AG04450 (cell line): ENCODE measurements around the gene CTXND2. TPM values are rescaled to one million over a fixed set of nuclear protein-coding genes. Genes with fewer than 3 reads are reported as not detected.
"Not testable (repeated sequence)": the region's sequence is repeated elsewhere in the genome, so short reads cannot be mapped to it uniquely, and the experiment has no call there.

ENCODE experiments used
- CTCF ChIA-PET: fragments of 300-600, 350-600 bp; formaldehyde crosslinking; extraction: SDS; loops from one replicate; lab custom pipeline; 2022; ENCODE audit warnings: antibody characterized with exemption, inconsistent platforms; lab: Charles Lee
- POLR2A ChIA-PET: fragments of 350-600 bp; formaldehyde crosslinking; extraction: SDS; loops from one replicate; lab custom pipeline; 2021; ENCODE audit warnings: antibody characterized with exemption, inconsistent platforms; lab: Yijun Ruan, JAX
- DNase-seq: peaks from one replicate; pipeline ENCODE4 v3.0.0-alpha.2; 2011; ENCODE audit warnings: low read depth, low spot score
- H3K27ac ChIP-seq: one replicate; pipeline ENCODE4 v1.5.1; 2012; ENCODE audit warnings: low read depth, low read length, control low read depth
- H3K27me3 ChIP-seq: one replicate; pipeline ENCODE4 v1.6.0; 2012; ENCODE audit warnings: low read length; ENCODE audit not compliant: control insufficient read depth, insufficient read depth
- H3K4me3 ChIP-seq: 2 replicates; pipeline ENCODE4 v1.5.1; 2011; ENCODE audit warnings: mild to moderate bottlenecking, low read depth, low read length, control low read depth
- H3K9me3 ChIP-seq: 2 replicates; pipeline ENCODE4 v1.5.1; 2012; ENCODE audit warnings: low read length; ENCODE audit not compliant: control insufficient read depth, insufficient read depth
- polyA plus RNA-seq: library from polyadenylated mRNA; depleted of rRNA; stranded (reverse); fragments of >200 nt; gene quantifications from 2 replicates; pipeline ENCODE4 v1.2.3, GENCODE V29; 2011
- TF ChIP-seq, protein P1 (sequence below): IDR thresholded peaks from 2 replicates; pipeline ENCODE4 v1.5.1; 2011; ENCODE audit warnings: low read depth, low read length, control low read depth, inconsistent platforms

Gene CTXND2
- polyA plus RNA-seq, 1 experiment, result not detected

DNA sequence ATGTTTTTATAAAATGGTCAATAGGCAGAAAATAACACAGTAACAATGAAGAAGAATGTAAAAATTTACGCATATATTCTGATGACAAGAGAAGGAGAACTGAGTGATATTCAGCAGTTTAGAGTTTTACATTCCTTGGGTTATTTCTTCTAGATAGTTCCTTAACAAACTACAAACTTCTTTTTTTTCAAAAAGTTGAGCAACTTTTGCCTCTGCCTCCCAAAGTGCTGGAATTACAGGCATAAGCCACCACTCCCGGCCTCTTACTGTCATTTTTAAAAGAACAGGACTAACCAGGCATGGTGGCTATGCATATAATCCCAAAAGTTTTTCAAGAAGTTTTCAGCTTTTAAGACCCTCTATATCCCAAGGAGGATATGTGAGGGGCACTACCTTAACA, 43.5 kb upstream of the CTXND2 start:
- DNase-seq, result no peak
- TF ChIP-seq, protein P1, sequence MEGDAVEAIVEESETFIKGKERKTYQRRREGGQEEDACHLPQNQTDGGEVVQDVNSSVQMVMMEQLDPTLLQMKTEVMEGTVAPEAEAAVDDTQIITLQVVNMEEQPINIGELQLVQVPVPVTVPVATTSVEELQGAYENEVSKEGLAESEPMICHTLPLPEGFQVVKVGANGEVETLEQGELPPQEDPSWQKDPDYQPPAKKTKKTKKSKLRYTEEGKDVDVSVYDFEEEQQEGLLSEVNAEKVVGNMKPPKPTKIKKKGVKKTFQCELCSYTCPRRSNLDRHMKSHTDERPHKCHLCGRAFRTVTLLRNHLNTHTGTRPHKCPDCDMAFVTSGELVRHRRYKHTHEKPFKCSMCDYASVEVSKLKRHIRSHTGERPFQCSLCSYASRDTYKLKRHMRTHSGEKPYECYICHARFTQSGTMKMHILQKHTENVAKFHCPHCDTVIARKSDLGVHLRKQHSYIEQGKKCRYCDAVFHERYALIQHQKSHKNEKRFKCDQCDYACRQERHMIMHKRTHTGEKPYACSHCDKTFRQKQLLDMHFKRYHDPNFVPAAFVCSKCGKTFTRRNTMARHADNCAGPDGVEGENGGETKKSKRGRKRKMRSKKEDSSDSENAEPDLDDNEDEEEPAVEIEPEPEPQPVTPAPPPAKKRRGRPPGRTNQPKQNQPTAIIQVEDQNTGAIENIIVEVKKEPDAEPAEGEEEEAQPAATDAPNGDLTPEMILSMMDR, result no peak
- no peaks in the 10 kb centered on the region for H3K27me3 ChIP-seq
- H3K27ac ChIP-seq, result no peak overlapping the region
- ChIA-PET CTCF (interaction anchor here (0.7 kb wide), 1 partner anchor 275 kb away, joined by 3 read pairs; no protein-coding TSS in a partner anchor), POLR2A (no interaction called here)
- no peaks in the 10 kb centered on the region for H3K9me3 ChIP-seq
- H3K4me3 ChIP-seq, result no peak overlapping the region

GRCh38 chr1:150846473-150847146, 40.3 kb upstream of the CTXND2 start:
- CTCF ChIA-PET, result no interaction called here

GRCh38 chr1:150850801-150851362, 36.1 kb upstream of the CTXND2 start:
- H3K9me3 ChIP-seq, CTCF ChIA-PET, H3K27me3 ChIP-seq, H3K4me3 ChIP-seq, H3K27ac ChIP-seq, DNase-seq, POLR2A ChIA-PET: not testable (repeated sequence)

More at GRCh38 chr1:150846473-150847146, 40.3 kb upstream of the CTXND2 start:
- H3K9me3 ChIP-seq, result no peaks in the 10 kb centered on the region
- H3K27me3 ChIP-seq, result no peaks in the 10 kb centered on the region
- no peak overlapping the region for H3K27ac ChIP-seq
- TF ChIP-seq, protein P1, result no peak
- DNase-seq, result no peak
- POLR2A ChIA-PET, result no interaction called here
- no peak overlapping the region for H3K4me3 ChIP-seq

GRCh38 chr1:150852734-150853133, 34.2 kb upstream of the CTXND2 start:
- DNase-seq, H3K27me3 ChIP-seq, H3K4me3 ChIP-seq, H3K27ac ChIP-seq, H3K9me3 ChIP-seq, POLR2A ChIA-PET, CTCF ChIA-PET: not testable (repeated sequence)

- DNase-seq, result no peak
- POLR2A ChIA-PET, result no interaction called here
- H3K27me3 ChIP-seq, result no peaks in the 10 kb centered on the region
- TF ChIP-seq, protein P1, result no peak
- no peak overlapping the region for H3K4me3 ChIP-seq
- H3K27ac ChIP-seq, result no peak overlapping the region
- CTCF ChIA-PET, result no interaction called here
- peaks cover 4% of the 10 kb centered on the region; the same call in 1 of the 2 replicates for H3K9me3 ChIP-seq
These were observed 23.2 kb upstream of the CTXND2 start for GRCh38 chr1:150863724-150864123.

DNA sequence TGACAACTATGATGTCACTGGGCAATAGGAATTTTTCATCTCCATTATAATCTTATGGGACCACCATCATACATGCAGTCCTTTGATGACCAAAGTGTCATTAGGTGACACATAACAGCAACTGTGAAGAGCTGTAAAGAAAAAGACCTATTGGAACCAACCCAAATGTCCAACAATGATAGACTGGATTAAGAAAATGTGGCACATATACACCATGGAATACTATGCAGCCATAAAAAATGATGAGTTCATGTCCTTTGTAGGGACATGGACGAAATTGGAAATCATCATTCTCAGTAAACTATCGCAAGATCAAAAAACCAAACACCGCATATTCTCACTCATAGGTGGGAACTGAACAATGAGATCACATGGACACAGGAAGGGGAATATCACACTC, 22.7 kb upstream of the CTXND2 start:
- POLR2A ChIA-PET, DNase-seq, H3K4me3 ChIP-seq, H3K9me3 ChIP-seq, CTCF ChIA-PET, H3K27ac ChIP-seq, H3K27me3 ChIP-seq: not testable (repeated sequence)
